HepG2 (cell line): ENCODE measurements around the gene SDR42E2. TPM values are rescaled to one million over a fixed set of nuclear protein-coding genes. Genes with fewer than 3 reads are reported as not detected.

Experiments used
- AGO1 ChIP-seq: fragments of 200-400 bp; formaldehyde crosslinking; IDR thresholded peaks from 2 replicates; pipeline ENCODE4 v1.6.1; 2017; ENCODE audit warnings: mild to moderate bottlenecking, low read depth, low read length, moderate library complexity; ENCODE audit not compliant: poor library complexity, severe bottlenecking
- CHCHD3 ChIP-seq: sonication (generic); formaldehyde crosslinking; IDR thresholded peaks from 2 replicates; pipeline ENCODE4 v1.8.0; 2022; ENCODE audit warnings: mild to moderate bottlenecking, missing genetic modification reagents, moderate library complexity
- DPF2 ChIP-seq: sonication (generic); formaldehyde crosslinking; IDR thresholded peaks from 2 replicates; pipeline ENCODE4 v1.4.0; 2020; ENCODE audit warnings: mild to moderate bottlenecking, low read depth, missing genetic modification reagents, borderline replicate concordance
- EHMT2 ChIP-seq: fragments of 200-600 bp; sonication (generic); IDR thresholded peaks from 2 replicates; pipeline ENCODE4 v1.7.0; 2017; ENCODE audit warnings: antibody characterized with exemption, low read depth, low read length, borderline replicate concordance
- FIP1L1 ChIP-seq: fragments of 200-400 bp; formaldehyde crosslinking; IDR thresholded peaks from 2 replicates; pipeline ENCODE4 v1.6.1; 2018; ENCODE audit warnings: low read depth, mild to moderate bottlenecking, low read length, moderate library complexity, borderline replicate concordance; ENCODE audit not compliant: insufficient read depth
- NFYB ChIP-seq: sonication (generic); formaldehyde crosslinking; IDR thresholded peaks from 2 replicates; pipeline ENCODE4 v1.4.0; 2020; ENCODE audit warnings: missing genetic modification reagents
- THAP8 ChIP-seq: sonication (generic); formaldehyde crosslinking; IDR thresholded peaks from 2 replicates; pipeline ENCODE4 v1.5.1; 2020; ENCODE audit warnings: missing genetic modification reagents, mild to moderate bottlenecking, borderline replicate concordance
- ZBTB40 ChIP-seq, 2 experiments: fragments of 450-650 bp in 1 of 2; sonication (generic) in 1 of 2; formaldehyde crosslinking in 1 of 2; IDR thresholded peaks; 2 replicates each; pipeline versions ENCODE4 v1.6.1 to v1.8.0; 2016 to 2022; ENCODE audit warnings: antibody characterized with exemption in 1 of 2, mild to moderate bottlenecking in 1 of 2, missing genetic modification reagents in 1 of 2
- ZBTB7A ChIP-seq: sonication (generic); formaldehyde crosslinking; IDR thresholded peaks from 2 replicates; pipeline ENCODE4 v1.8.0; 2022; ENCODE audit warnings: mild to moderate bottlenecking, missing genetic modification reagents
- ZNF362 ChIP-seq: sonication (generic); formaldehyde crosslinking; IDR thresholded peaks from 2 replicates; pipeline ENCODE4 v1.4.0; 2020; ENCODE audit warnings: missing genetic modification reagents, mild to moderate bottlenecking, borderline replicate concordance
- ZNF460 ChIP-seq: sonication (generic); formaldehyde crosslinking; IDR thresholded peaks from 2 replicates; pipeline ENCODE4 v1.5.1; 2020; ENCODE audit warnings: missing genetic modification reagents, mild to moderate bottlenecking, borderline replicate concordance
- ZNF564 ChIP-seq: sonication (generic); formaldehyde crosslinking; IDR thresholded peaks from 2 replicates; pipeline ENCODE4 v1.8.1; 2023; ENCODE audit warnings: mild to moderate bottlenecking, missing genetic modification reagents
- ZXDC ChIP-seq: sonication (generic); formaldehyde crosslinking; IDR thresholded peaks from 2 replicates; pipeline ENCODE4 v1.5.0; 2020; ENCODE audit warnings: mild to moderate bottlenecking, missing genetic modification reagents
- polyA plus RNA-seq, 8 experiments: library from polyadenylated mRNA; depleted of rRNA in 3 of 8; stranded (reverse) in 7 of 8; unstranded in 1 of 8; fragments of >200 nt; fragmentation: Illumina TruSeq in 4 of 8; extraction: Trizol in 4 of 8; gene quantifications; 2 replicates each; pipeline versions ENCODE4 v1.2.1 to v1.2.3, GENCODE V29; 2011 to 2016; ENCODE audit warnings: low read depth in 4 of 8, missing spikeins in 1 of 8, mixed read lengths in 1 of 8; ENCODE audit not compliant: insufficient read depth in 1 of 8
- total RNA-seq, 5 experiments: library from RNA; depleted of rRNA; stranded (reverse); fragments of >200 nt; fragmentation: Illumina TruSeq; extraction: Trizol; gene quantifications; 2 replicates each; pipeline ENCODE4 v1.2.3, GENCODE V29; 2016; ENCODE audit warnings: low read depth in 1 of 5

SDR42E2 gene
- total and polyA plus RNA-seq, 2 of the 13 experiments (the other 11 are each of a cell fraction or from before 2014, with no cell fraction given), result 0.05 to 0.11 TPM

GRCh38 chr16:22232277-22233036 is 70.2 kb downstream of the SDR42E2 start (continued):
- TF ChIP-seq ZBTB40 (IDR thresholded peaks at IDR 0.05), result no peak
- TF ChIP-seq ZBTB40 (CRISPR knock-in tag; IDR thresholded peaks at IDR 0.05), result 0 out of 2 replicates have a peak, but pooled peaks have one; percentile 28
- TF ChIP-seq AGO1, result no peak
- peak; percentile 97 for TF ChIP-seq ZNF362 (CRISPR knock-in tag)
- 0 out of 2 replicates have a peak, but pooled peaks have one; percentile 49 for TF ChIP-seq ZXDC (CRISPR knock-in tag)
- no peak for TF ChIP-seq THAP8
- TF ChIP-seq FIP1L1, result no peak
- TF ChIP-seq NFYB (CRISPR knock-in tag), result 0 out of 2 replicates have a peak, but pooled peaks have one; percentile 2
- TF ChIP-seq ZNF460 (CRISPR knock-in tag), result peak; percentile 54; the same call in 1 of the 2 replicates
- no peak for TF ChIP-seq ZNF564 (CRISPR knock-in tag)
- TF ChIP-seq CHCHD3 (CRISPR knock-in tag), result no peak
- peak; percentile 82 for TF ChIP-seq EHMT2
- no peak for TF ChIP-seq DPF2 (CRISPR knock-in tag)
- no peak for TF ChIP-seq ZBTB7A (CRISPR knock-in tag)
